SK-N-SH treated with all-trans-retinoic acid at 6 μM for 48 hours (cell line): ENCODE results near the gene PSORS1C1.

ENCODE experiments used
- ATAC-seq: fragments of 200-7000 bp; cut with Tn5 transposase; 3 replicates; pipeline ENCODE4 v1.9.1; 2020; ENCODE audit warnings: mild to moderate bottlenecking, moderate library complexity
- ARNTL ChIP-seq: fragments of 450-650 bp; formaldehyde crosslinking; IDR thresholded peaks from 2 replicates; pipeline ENCODE4 v1.5.0; 2020; ENCODE audit warnings: low read depth, mild to moderate bottlenecking, moderate library complexity, borderline replicate concordance
- BACH2 ChIP-seq: fragments of 250-450 bp; sonication (Bioruptor Pico); IDR thresholded peaks from 2 replicates; pipeline ENCODE4 v1.9.0; 2021; ENCODE audit warnings: mild to moderate bottlenecking, borderline replicate concordance
- CREB5 ChIP-seq: fragments of 250-450 bp; sonication (Bioruptor Pico); IDR thresholded peaks from 2 replicates; pipeline ENCODE4 v1.5.1; 2020; ENCODE audit warnings: low read depth, mild to moderate bottlenecking, moderate library complexity
- CSDC2 ChIP-seq: fragments of 250-450 bp; sonication (Bioruptor Pico); IDR thresholded peaks from 2 replicates; pipeline ENCODE4 v1.5.0; 2020; ENCODE audit warnings: mild to moderate bottlenecking, moderate library complexity
- ESRRG ChIP-seq: fragments of 250-450 bp; sonication (Bioruptor Pico); IDR thresholded peaks from 2 replicates; pipeline ENCODE4 v1.6.1; 2021; ENCODE audit warnings: mild to moderate bottlenecking
- GLIS3 ChIP-seq: fragments of 250-450 bp; sonication (Bioruptor Pico); IDR thresholded peaks from 2 replicates; pipeline ENCODE4 v1.5.0; 2020; ENCODE audit warnings: mild to moderate bottlenecking, moderate library complexity
- ISL1 ChIP-seq: fragments of 250-450 bp; sonication (Bioruptor Pico); IDR thresholded peaks from 2 replicates; pipeline ENCODE4 v2.1.2; 2022; ENCODE audit warnings: mild to moderate bottlenecking, moderate library complexity
- OSR1 ChIP-seq: fragments of 250-450 bp; sonication (Bioruptor Pico); IDR thresholded peaks from 2 replicates; pipeline ENCODE4 v1.8.0; 2022; ENCODE audit warnings: moderate library complexity, mild to moderate bottlenecking, inconsistent platforms
- PATZ1 ChIP-seq: fragments of 250-450 bp; sonication (Bioruptor Pico); IDR thresholded peaks from 2 replicates; pipeline ENCODE4 v1.8.0; 2020; ENCODE audit warnings: mild to moderate bottlenecking, moderate library complexity, borderline replicate concordance
- PPARA ChIP-seq: fragments of 250-450 bp; sonication (Bioruptor Pico); IDR thresholded peaks from 2 replicates; pipeline ENCODE4 v1.5.0; 2020; ENCODE audit warnings: mild to moderate bottlenecking, borderline replicate concordance
- RARB ChIP-seq: fragments of 250-450 bp; sonication (Bioruptor Pico); IDR thresholded peaks from 2 replicates; pipeline ENCODE4 v1.8.0; 2021; ENCODE audit warnings: mild to moderate bottlenecking, moderate library complexity
- SNAI2 ChIP-seq: fragments of 250-450 bp; sonication (Bioruptor Pico); IDR thresholded peaks from 2 replicates; pipeline ENCODE4 v1.5.0; 2020; ENCODE audit warnings: mild to moderate bottlenecking, moderate library complexity
- TCF4 ChIP-seq: fragments of 250-450 bp; sonication (Bioruptor Pico); IDR thresholded peaks from 2 replicates; pipeline ENCODE4 v1.8.0; 2021; ENCODE audit warnings: mild to moderate bottlenecking, moderate library complexity, borderline replicate concordance
- TOX ChIP-seq: fragments of 250-450 bp; sonication (Bioruptor Pico); IDR thresholded peaks from 2 replicates; pipeline ENCODE4 v1.8.0; 2021; ENCODE audit warnings: mild to moderate bottlenecking, moderate library complexity, borderline replicate concordance
- TSHZ2 ChIP-seq: fragments of 250-450 bp; sonication (Bioruptor Pico); IDR thresholded peaks from 2 replicates; pipeline ENCODE4 v1.5.0; 2020; ENCODE audit warnings: mild to moderate bottlenecking, moderate library complexity
- ZC3H10 ChIP-seq: fragments of 250-450 bp; sonication (Bioruptor Pico); IDR thresholded peaks from 2 replicates; pipeline ENCODE4 v1.5.1; 2021; ENCODE audit warnings: mild to moderate bottlenecking, moderate library complexity
- ZFP3 ChIP-seq: fragments of 250-450 bp; sonication (Bioruptor Pico); IDR thresholded peaks from 2 replicates; pipeline ENCODE4 v1.5.0; 2020; ENCODE audit warnings: mild to moderate bottlenecking, moderate library complexity
- ZFP30 ChIP-seq: fragments of 450-650 bp; formaldehyde crosslinking; IDR thresholded peaks from 2 replicates; pipeline ENCODE4 v1.5.0; 2022; ENCODE audit warnings: mild to moderate bottlenecking, moderate library complexity
- ZNF565 ChIP-seq: fragments of 450-650 bp; formaldehyde crosslinking; conservative IDR thresholded peaks from 2 replicates; pipeline ENCODE4 v1.5.0; 2020; ENCODE audit warnings: low read depth, mild to moderate bottlenecking, moderate library complexity
- ZNF70 ChIP-seq: fragments of 450-650 bp; formaldehyde crosslinking; IDR thresholded peaks from 2 replicates; pipeline ENCODE4 v1.5.0; 2020; ENCODE audit warnings: mild to moderate bottlenecking, moderate library complexity
- ZNF8 ChIP-seq: fragments of 450-650 bp; formaldehyde crosslinking; IDR thresholded peaks from 2 replicates; pipeline ENCODE4 v1.5.0; 2020; ENCODE audit warnings: mild to moderate bottlenecking, moderate library complexity
- TF ChIP-seq, protein P1 (sequence below): fragments of 250-450 bp; sonication (Bioruptor Pico); IDR thresholded peaks from 2 replicates; pipeline ENCODE4 v1.8.0; 2021; ENCODE audit warnings: low read depth, mild to moderate bottlenecking, moderate library complexity, borderline replicate concordance

The PSORS1C1 gene

DNA sequence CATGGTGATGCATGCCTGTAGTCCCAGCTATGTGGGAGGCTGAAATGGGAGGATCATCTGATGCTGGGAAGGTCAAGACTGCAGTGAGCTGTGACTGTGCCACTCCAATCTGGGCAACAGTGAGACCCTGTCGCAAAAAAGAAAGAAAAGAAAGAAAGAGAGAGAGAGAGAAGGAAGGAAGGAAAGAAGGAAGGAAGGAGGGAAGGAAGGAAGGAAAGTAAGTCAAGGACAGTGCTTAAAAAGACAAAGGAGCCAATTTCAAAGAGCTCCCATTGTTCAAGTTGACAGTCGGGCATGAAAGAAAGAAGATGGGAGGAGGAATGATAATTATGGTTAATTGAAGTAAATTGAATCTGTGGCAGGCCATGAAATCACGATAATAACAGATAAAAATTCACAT is 18.4 kb upstream of the PSORS1C1 start:
- no peak for ATAC-seq
- no peak for TF ChIP-seq ZFP30 (CRISPR knock-in tag)
- no peak for TF ChIP-seq ZNF565
- TF ChIP-seq ISL1 (CRISPR knock-in tag): no peak
- TF ChIP-seq ZNF8: no peak
- TF ChIP-seq GLIS3 (CRISPR knock-in tag): no peak
- no peak for TF ChIP-seq TSHZ2 (CRISPR knock-in tag)
- no peak for TF ChIP-seq PPARA (CRISPR knock-in tag)
- no peak for TF ChIP-seq PATZ1 (CRISPR knock-in tag)
- no peak for TF ChIP-seq RARB (CRISPR knock-in tag)
- TF ChIP-seq CSDC2 (CRISPR knock-in tag): no peak
- TF ChIP-seq ZFP3 (CRISPR knock-in tag): no peak
- no peak for TF ChIP-seq ESRRG
- no peak for TF ChIP-seq ARNTL (CRISPR knock-in tag)
- no peak for TF ChIP-seq ZC3H10 (CRISPR knock-in tag)
- no peak for TF ChIP-seq BACH2 (CRISPR knock-in tag)
- no peak for TF ChIP-seq TOX (CRISPR knock-in tag)

- no peak for ATAC-seq
- TF ChIP-seq ZNF8 (no peak), SNAI2 (CRISPR knock-in tag) (no peak), CREB5 (CRISPR knock-in tag) (no peak), CSDC2 (CRISPR knock-in tag) (no peak), TOX (CRISPR knock-in tag) (no peak), ZNF565 (no peak)
Measured at GRCh38 chr6:31096656-31097055, 17.9 kb upstream of the PSORS1C1 start.

DNA sequence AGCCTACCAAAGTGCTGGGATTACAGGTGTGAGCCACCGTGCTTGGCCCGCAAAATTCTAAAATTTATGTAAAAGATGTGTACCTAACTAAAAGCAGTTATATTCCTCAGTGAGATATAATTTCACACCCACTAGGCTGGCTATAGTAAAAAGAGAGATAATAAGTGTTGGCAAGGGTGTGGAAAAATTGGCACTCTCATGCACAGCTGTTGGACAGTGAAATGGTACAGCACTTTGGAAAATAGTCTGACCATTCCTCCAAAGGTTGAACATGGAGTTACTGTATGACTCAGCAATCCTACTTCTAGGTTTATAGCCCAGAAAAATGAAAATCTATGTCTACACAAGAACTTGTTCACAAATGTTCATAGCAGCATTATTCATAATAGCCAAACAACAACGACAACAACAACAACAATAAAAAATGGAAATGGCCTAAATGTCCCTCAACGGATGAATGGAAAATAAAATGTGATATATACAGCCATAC is 16.1 kb upstream of the PSORS1C1 start:
- ATAC-seq: no peak
- TF ChIP-seq TOX (CRISPR knock-in tag) (no peak), ZNF8 (no peak), PATZ1 (CRISPR knock-in tag) (no peak), BACH2 (CRISPR knock-in tag) (no peak), ZNF70 (no peak), TCF4 (no peak), PPARA (CRISPR knock-in tag) (no peak), ZNF565 (no peak), RARB (CRISPR knock-in tag) (no peak), ZFP30 (CRISPR knock-in tag) (no peak), CREB5 (CRISPR knock-in tag) (no peak), OSR1 (CRISPR knock-in tag) (no peak), CSDC2 (CRISPR knock-in tag) (no peak), ESRRG (no peak), ISL1 (CRISPR knock-in tag) (no peak), TSHZ2 (CRISPR knock-in tag) (no peak), GLIS3 (CRISPR knock-in tag) (no peak), ZC3H10 (CRISPR knock-in tag) (no peak)
- TF ChIP-seq, protein P1, sequence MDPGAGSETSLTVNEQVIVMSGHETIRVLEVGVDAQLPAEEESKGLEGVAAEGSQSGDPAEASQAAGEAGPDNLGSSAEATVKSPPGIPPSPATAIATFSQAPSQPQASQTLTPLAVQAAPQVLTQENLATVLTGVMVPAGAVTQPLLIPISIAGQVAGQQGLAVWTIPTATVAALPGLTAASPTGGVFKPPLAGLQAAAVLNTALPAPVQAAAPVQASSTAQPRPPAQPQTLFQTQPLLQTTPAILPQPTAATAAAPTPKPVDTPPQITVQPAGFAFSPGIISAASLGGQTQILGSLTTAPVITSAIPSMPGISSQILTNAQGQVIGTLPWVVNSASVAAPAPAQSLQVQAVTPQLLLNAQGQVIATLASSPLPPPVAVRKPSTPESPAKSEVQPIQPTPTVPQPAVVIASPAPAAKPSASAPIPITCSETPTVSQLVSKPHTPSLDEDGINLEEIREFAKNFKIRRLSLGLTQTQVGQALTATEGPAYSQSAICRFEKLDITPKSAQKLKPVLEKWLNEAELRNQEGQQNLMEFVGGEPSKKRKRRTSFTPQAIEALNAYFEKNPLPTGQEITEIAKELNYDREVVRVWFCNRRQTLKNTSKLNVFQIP: no peak
